K562 (cell line): ENCODE results near the gene LRP1. TPM values are rescaled to one million over a fixed set of nuclear protein-coding genes. Genes with fewer than 3 reads are reported as not detected.
A peak's percentile ranks its signal among the peaks of the same experiment; 100 is the strongest.

Source experiments
- ATAC-seq: fragments of 200-7000 bp; cut with Tn5 transposase; 3 replicates; pipeline ENCODE4 v1.9.1; 2020; ENCODE audit warnings: moderate library complexity
- BruUV-seq: library from RNA; stranded (reverse); fragments of 400-500 nt; replicated peaks from 2 replicates; lab custom pipeline; 2021; lab: Mats Ljungman, UMichigan
- CTCF ChIA-PET: fragments of 300-600 bp; formaldehyde crosslinking; extraction: SDS; loops from one replicate; lab custom pipeline; 2021; ENCODE audit warnings: low intra/inter-chr PET ratio; lab: Yijun Ruan, JAX
- POLR2A ChIA-PET: fragments of 300-600, 350-650 bp; sonication (Branson Sonifier 250); formaldehyde crosslinking; extraction: SDS; loops from one replicate; lab custom pipeline; 2021; ENCODE audit warnings: antibody characterized with exemption, inconsistent platforms; lab: Yijun Ruan, JAX
- DNase-seq, 4 experiments: peaks; one replicate each; pipeline versions ENCODE4 v3.0.0 to v3.0.0-alpha.2; 2011 to 2018; ENCODE audit warnings: low spot score in 3 of 4, mixed read lengths in 3 of 4; ENCODE audit errors: extremely low read depth in 1 of 4
- FAIRE-seq: peaks from 2 replicates; lab custom pipeline; 2011; peaks lifted over from hg19 to GRCh38; lab: Jason Lieb, UNC
- H2AFZ ChIP-seq: 2 replicates; pipeline ENCODE4 v1.6.0; 2011; ENCODE audit warnings: low read depth, low read length, control low read depth, inconsistent platforms
- H3K27ac ChIP-seq: fragments of 200-600 bp; 3 replicates; pipeline ENCODE4 v1.8.0; 2011; ENCODE audit warnings: low read depth, mild to moderate bottlenecking, control low read depth, inconsistent platforms, low read length, moderate library complexity, mixed read lengths; ENCODE audit errors: extremely low read depth
- H3K27me3 ChIP-seq, 2 experiments: fragments of 300-600 bp in 1 of 2; 2 replicates in 1 of 2; 3 replicates in 1 of 2; pipeline versions ENCODE4 v1.6.0 to v1.8.0; 2011; ENCODE audit warnings: inconsistent platforms in 2 of 2, low read length in 2 of 2, mild to moderate bottlenecking in 1 of 2, mixed read lengths in 1 of 2, moderate library complexity in 1 of 2; ENCODE audit not compliant: control insufficient read depth in 2 of 2, insufficient read depth in 2 of 2
- H3K36me3 ChIP-seq: fragments of 300-600 bp; 3 replicates; pipeline ENCODE4 v1.8.0; 2011; ENCODE audit warnings: mild to moderate bottlenecking, low read length, inconsistent platforms; ENCODE audit not compliant: control insufficient read depth, insufficient read depth
- H3K4me1 ChIP-seq, 2 experiments: fragments of 200-600 bp in 1 of 2; replicated peaks in 1 of 2; 2 replicates in 1 of 2; 3 replicates in 1 of 2; pipeline versions ENCODE4 v1.5.1 to v1.8.0; 2011; ENCODE audit warnings: inconsistent platforms in 2 of 2, low read length in 2 of 2, mild to moderate bottlenecking in 1 of 2, mixed read lengths in 1 of 2, moderate library complexity in 1 of 2; ENCODE audit not compliant: control insufficient read depth in 2 of 2, insufficient read depth in 2 of 2
- H3K4me2 ChIP-seq: 2 replicates; pipeline ENCODE4 v1.6.1; 2011; ENCODE audit warnings: low read length, control low read depth, inconsistent platforms, mixed read lengths; ENCODE audit not compliant: insufficient read depth
- H3K4me3 ChIP-seq: fragments of 200-600 bp; sonication (generic), shearing (Covaris generic); 2 replicates; pipeline ENCODE4 v1.5.1; 2016; ENCODE audit warnings: control low read depth, inconsistent platforms
- H3K79me2 ChIP-seq: fragments of 200-600 bp; 3 replicates; pipeline ENCODE4 v1.8.0; 2011; ENCODE audit warnings: low read length, inconsistent platforms; ENCODE audit not compliant: control insufficient read depth, insufficient read depth
- H3K9ac ChIP-seq, 2 experiments: 2 replicates each; pipeline versions ENCODE4 v1.6.0 to v1.6.1; 2011; ENCODE audit warnings: low read depth in 2 of 2, low read length in 2 of 2, control low read depth in 1 of 2, inconsistent platforms in 1 of 2, mild to moderate bottlenecking in 1 of 2, mixed read lengths in 1 of 2; ENCODE audit not compliant: insufficient read depth in 1 of 2
- H3K9me1 ChIP-seq: one replicate; pipeline ENCODE4 v1.6.0; 2011; ENCODE audit warnings: inconsistent platforms, mild to moderate bottlenecking, low read length, moderate library complexity; ENCODE audit not compliant: control insufficient read depth, insufficient read depth
- H3K9me3 ChIP-seq: replicated peaks from 2 replicates; pipeline ENCODE4 v1.5.1; 2011; ENCODE audit warnings: low read depth, low read length, inconsistent platforms; ENCODE audit not compliant: control insufficient read depth, insufficient read depth
- H4K20me1 ChIP-seq: replicated peaks from 2 replicates; pipeline ENCODE4 v1.6.1; 2011; ENCODE audit warnings: low read length, inconsistent platforms, mixed read lengths; ENCODE audit not compliant: control insufficient read depth, insufficient read depth
- DACH1 ChIP-seq: fragments of 450-650 bp; IDR thresholded peaks from 2 replicates; pipeline ENCODE4 v1.6.1; 2018; ENCODE audit not compliant: partially characterized antibody
- DIDO1 ChIP-seq: fragments of 450-650 bp; IDR thresholded peaks from 2 replicates; pipeline ENCODE4 v1.6.1; 2016; ENCODE audit warnings: low read depth, missing biosample characterization, missing genetic modification characterization
- FOXA3 ChIP-seq, 2 experiments: fragments of 450-650 bp in 1 of 2; sonication (generic) in 1 of 2; formaldehyde crosslinking; IDR thresholded peaks in 1 of 2; conservative IDR thresholded peaks in 1 of 2; 2 replicates each; pipeline versions ENCODE4 v1.4.0 to v1.8.0; 2020 to 2022; ENCODE audit warnings: mild to moderate bottlenecking in 2 of 2, missing genetic modification reagents in 1 of 2
- LCOR ChIP-seq: sonication (generic); formaldehyde crosslinking; IDR thresholded peaks from 2 replicates; pipeline ENCODE4 v1.8.0; 2022; ENCODE audit warnings: mild to moderate bottlenecking, missing genetic modification reagents
- MTF1 ChIP-seq: fragments of 250-450 bp; sonication (Bioruptor Pico); IDR thresholded peaks from 2 replicates; pipeline ENCODE4 v1.9.0; 2021; ENCODE audit warnings: moderate library complexity, mild to moderate bottlenecking, inconsistent platforms, borderline replicate concordance
- MYC ChIP-seq, 2 experiments: fragments of 250-450 bp in 1 of 2; sonication (Bioruptor Pico) in 1 of 2; IDR thresholded peaks; 2 replicates each; pipeline versions ENCODE4 v1.5.1 to v1.6.1; 2012 to 2021; ENCODE audit warnings: low read depth in 2 of 2, borderline replicate concordance in 1 of 2, improper control_type of control experiment in 1 of 2, low read length in 1 of 2, mild to moderate bottlenecking in 1 of 2, moderate library complexity in 1 of 2
- TEAD4 ChIP-seq, 2 experiments: sonication (generic) in 1 of 2; formaldehyde crosslinking in 1 of 2; IDR thresholded peaks; 2 replicates each; pipeline versions ENCODE4 v1.6.1 to v1.8.0; 2012 to 2022; ENCODE audit warnings: borderline replicate concordance in 1 of 2, inconsistent platforms in 1 of 2, low read length in 1 of 2, mild to moderate bottlenecking in 1 of 2, missing genetic modification reagents in 1 of 2
- ZSCAN29 ChIP-seq: fragments of 450-650 bp; IDR thresholded peaks from 2 replicates; pipeline ENCODE4 v1.6.1; 2017
- ZSCAN32 ChIP-seq: fragments of 450-650 bp; formaldehyde crosslinking; IDR thresholded peaks from 2 replicates; pipeline ENCODE4 v1.4.0; 2020; ENCODE audit warnings: mild to moderate bottlenecking, moderate library complexity
- WGBS: fragments of 100-300 bp; shearing (Covaris generic); methylation state at CpG from one replicate; pipeline ENCODE4 v1.1.6; 2016; ENCODE audit warnings: low coverage, mixed read lengths; ENCODE audit not compliant: insufficient coverage; ENCODE audit errors: missing lambda C conversion rate; 5-methylcytosine and 5-hydroxymethylcytosine counted together
- in situ Hi-C: fragments of 300-500 bp; cut with MboI; formaldehyde crosslinking; loops from 4 replicates; pipeline ENCODE4 v1.15.0; 2018; ENCODE audit warnings: inconsistent platforms, mixed read lengths
- intact Hi-C: fragments of 100-400 bp; cut with micrococcal nuclease; formaldehyde crosslinking; loops from 2 replicates; pipeline ENCODE4 v1.14.2; 2022
- polyA plus RNA-seq, 8 experiments: library from polyadenylated mRNA; depleted of rRNA in 4 of 8; stranded (reverse) in 5 of 8; unstranded in 3 of 8; fragments of >200 nt; fragmentation: Nextera tagmentation in 2 of 8; fragmentation: Illumina TruSeq in 1 of 8; extraction: Ambion mirVana in 2 of 8; extraction: Trizol in 1 of 8; gene quantifications; 2 replicates each; pipeline versions ENCODE4 v1.2.1 to v1.2.3, GENCODE V29; 2011 to 2014; ENCODE audit warnings: inconsistent platforms in 1 of 8, missing spikeins in 1 of 8
- total RNA-seq, 7 experiments: library from RNA; depleted of rRNA in 6 of 7; stranded (reverse); fragments of >200 nt in 6 of 7; fragmentation: Illumina TruSeq in 2 of 7; extraction: Trizol in 2 of 7; gene quantifications; 2 replicates each; pipeline versions ENCODE4 v1.2.1 to v1.2.3, GENCODE V29; 2011 to 2021; ENCODE audit warnings: low replicate concordance in 1 of 7
- TF ChIP-seq, protein P1 (sequence below): fragments of 250-450 bp; sonication (Bioruptor Pico); IDR thresholded peaks from 2 replicates; pipeline ENCODE4 v1.4.0; 2020; ENCODE audit warnings: borderline replicate concordance
- TF ChIP-seq, protein P2 (sequence below): fragments of 450-650 bp; formaldehyde crosslinking; IDR thresholded peaks from 2 replicates; pipeline ENCODE4 v1.4.0; 2022; ENCODE audit warnings: missing genetic modification characterization
- TF ChIP-seq, protein P3 (sequence below): sonication (generic); formaldehyde crosslinking; IDR thresholded peaks from 2 replicates; pipeline ENCODE4 v1.9.0; 2022; ENCODE audit warnings: mild to moderate bottlenecking, missing genetic modification reagents
- TF ChIP-seq, protein P4 (sequence below): fragments of 250-450 bp; sonication (Bioruptor Pico); IDR thresholded peaks from 2 replicates; pipeline ENCODE4 v1.5.0; 2021
- TF ChIP-seq, protein P5 (sequence below): fragments of 250-450 bp; sonication (Bioruptor Pico); IDR thresholded peaks from 2 replicates; pipeline ENCODE4 v1.5.0; 2020; ENCODE audit warnings: mild to moderate bottlenecking, borderline replicate concordance

The LRP1 gene
- total and polyA plus RNA-seq, 9 of the 15 experiments (the other 6 are each of a cell fraction or from before 2014, with no cell fraction given) = 0.04 to 0.64 (median 0.19) TPM; not detected in 2

DNA sequence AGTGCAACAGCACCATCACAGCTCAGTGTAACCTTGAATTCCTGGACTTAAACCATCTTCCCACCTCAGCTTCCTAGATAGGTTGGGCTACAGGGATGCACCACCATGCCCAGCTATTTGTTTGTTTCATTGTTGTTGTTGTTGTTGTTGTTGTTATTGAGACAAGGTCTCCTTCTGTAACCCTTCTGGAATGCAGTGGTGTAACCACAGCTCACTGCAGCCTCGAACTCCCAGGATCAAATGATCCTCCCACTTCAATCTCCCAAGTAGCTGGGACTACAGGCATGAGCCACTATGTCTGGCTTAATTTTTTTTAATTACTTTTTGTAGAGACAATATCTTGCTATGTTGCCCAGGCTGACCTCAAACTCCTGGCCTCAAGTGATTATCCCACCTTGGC, 48.5 kb upstream of the LRP1 start:
- DNase-seq = peak in 1 of 4 experiments; percentile 18
- peak overlapping the region; percentile 78 for H2AFZ ChIP-seq
- H3K79me2 ChIP-seq = peaks cover 29% of the 10 kb centered on the region
- POLR2A ChIA-PET = interaction anchor here (1.1 to 3.6 kb wide), 7 partner anchors 10 to 341 kb away, joined by 3 to 44 read pairs (median 6); partner anchors contain the start of genes NAB2 and STAT6
- no peak overlapping the region for H3K4me3 ChIP-seq
- no peak for FAIRE-seq
- H3K4me1 ChIP-seq = peaks cover 11 to 13% of the 10 kb centered on the region in 2 experiments; a peak in 4 of 5 replicates
- no peaks in the 10 kb centered on the region for H3K9me3 ChIP-seq
- WGBS = 11% methylated on average over 1 of the region's 1 CpG
- intact Hi-C loops = loop anchor here (5.0 to 10.0 kb wide), 2 partner anchors 162 to 445 kb away; partner anchors contain the start of gene BAZ2A
- BruUV-seq = no TSS peak
- H3K27ac ChIP-seq = peak overlapping the region; percentile 91
- ATAC-seq = no peak
- no peaks in the 10 kb centered on the region for H3K9me1 ChIP-seq
- peaks cover 9% of the 10 kb centered on the region; the same call in 1 of the 3 replicates for H3K36me3 ChIP-seq
- CTCF ChIA-PET = interaction anchor here (0.7 kb wide), 1 partner anchor 49 kb away, joined by 3 read pairs; no protein-coding TSS in a partner anchor
- no peaks in the 10 kb centered on the region for H3K27me3 ChIP-seq
- H3K9ac ChIP-seq = peak overlapping the region in 1 of 2 experiments; percentile 72; a peak in 2 of 4 replicates
- H4K20me1 ChIP-seq = no peaks in the 10 kb centered on the region
- peak overlapping the region; percentile 62; the same call in 1 of the 2 replicates for H3K4me2 ChIP-seq
- in situ Hi-C loops = no loop called here
- TF ChIP-seq, protein P1, sequence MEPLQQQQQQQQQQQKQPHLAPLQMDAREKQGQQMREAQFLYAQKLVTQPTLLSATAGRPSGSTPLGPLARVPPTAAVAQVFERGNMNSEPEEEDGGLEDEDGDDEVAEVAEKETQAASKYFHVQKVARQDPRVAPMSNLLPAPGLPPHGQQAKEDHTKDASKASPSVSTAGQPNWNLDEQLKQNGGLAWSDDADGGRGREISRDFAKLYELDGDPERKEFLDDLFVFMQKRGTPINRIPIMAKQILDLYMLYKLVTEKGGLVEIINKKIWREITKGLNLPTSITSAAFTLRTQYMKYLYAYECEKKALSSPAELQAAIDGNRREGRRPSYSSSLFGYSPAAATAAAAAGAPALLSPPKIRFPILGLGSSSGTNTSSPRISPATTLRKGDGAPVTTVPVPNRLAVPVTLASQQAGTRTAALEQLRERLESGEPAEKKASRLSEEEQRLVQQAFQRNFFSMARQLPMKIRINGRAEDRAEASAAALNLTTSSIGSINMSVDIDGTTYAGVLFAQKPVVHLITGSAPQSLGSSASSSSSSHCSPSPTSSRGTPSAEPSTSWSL (CRISPR knock-in tag) = no peak
- TF ChIP-seq DIDO1 (tag) (no peak), ZSCAN32 (CRISPR knock-in tag) (no peak), LCOR (CRISPR knock-in tag) (no peak), FOXA3 (CRISPR knock-in tag; conservative IDR thresholded peaks at IDR 0.05 in 1 of 2, IDR thresholded peaks at IDR 0.05 in 1 of 2) (peak in 1 of 2 experiments; percentile 27; a peak in 1 of 4 replicates), MTF1 (no peak), ZSCAN29 (no peak), DACH1 (no peak), TEAD4 (IDR thresholded peaks at IDR 0.05; ENCODE audit: low read length) (peak; percentile 11; the same call in 1 of the 2 replicates), TEAD4 (CRISPR knock-in tag; IDR thresholded peaks at IDR 0.05; ENCODE audit: borderline replicate concordance) (no peak), MYC (IDR thresholded peaks at IDR 0.05; ENCODE audit: low read depth, low read length) (no peak), MYC (CRISPR knock-in tag; IDR thresholded peaks at IDR 0.05; ENCODE audit: borderline replicate concordance, low read depth) (no peak)
- TF ChIP-seq, protein P2, sequence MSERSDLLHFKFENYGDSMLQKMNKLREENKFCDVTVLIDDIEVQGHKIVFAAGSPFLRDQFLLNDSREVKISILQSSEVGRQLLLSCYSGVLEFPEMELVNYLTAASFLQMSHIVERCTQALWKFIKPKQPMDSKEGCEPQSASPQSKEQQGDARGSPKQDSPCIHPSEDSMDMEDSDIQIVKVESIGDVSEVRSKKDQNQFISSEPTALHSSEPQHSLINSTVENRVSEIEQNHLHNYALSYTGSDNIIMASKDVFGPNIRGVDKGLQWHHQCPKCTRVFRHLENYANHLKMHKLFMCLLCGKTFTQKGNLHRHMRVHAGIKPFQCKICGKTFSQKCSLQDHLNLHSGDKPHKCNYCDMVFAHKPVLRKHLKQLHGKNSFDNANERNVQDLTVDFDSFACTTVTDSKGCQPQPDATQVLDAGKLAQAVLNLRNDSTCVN = no peak
- TF ChIP-seq, protein P3, sequence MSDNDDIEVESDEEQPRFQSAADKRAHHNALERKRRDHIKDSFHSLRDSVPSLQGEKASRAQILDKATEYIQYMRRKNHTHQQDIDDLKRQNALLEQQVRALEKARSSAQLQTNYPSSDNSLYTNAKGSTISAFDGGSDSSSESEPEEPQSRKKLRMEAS (CRISPR knock-in tag) = no peak
- TF ChIP-seq, protein P4, sequence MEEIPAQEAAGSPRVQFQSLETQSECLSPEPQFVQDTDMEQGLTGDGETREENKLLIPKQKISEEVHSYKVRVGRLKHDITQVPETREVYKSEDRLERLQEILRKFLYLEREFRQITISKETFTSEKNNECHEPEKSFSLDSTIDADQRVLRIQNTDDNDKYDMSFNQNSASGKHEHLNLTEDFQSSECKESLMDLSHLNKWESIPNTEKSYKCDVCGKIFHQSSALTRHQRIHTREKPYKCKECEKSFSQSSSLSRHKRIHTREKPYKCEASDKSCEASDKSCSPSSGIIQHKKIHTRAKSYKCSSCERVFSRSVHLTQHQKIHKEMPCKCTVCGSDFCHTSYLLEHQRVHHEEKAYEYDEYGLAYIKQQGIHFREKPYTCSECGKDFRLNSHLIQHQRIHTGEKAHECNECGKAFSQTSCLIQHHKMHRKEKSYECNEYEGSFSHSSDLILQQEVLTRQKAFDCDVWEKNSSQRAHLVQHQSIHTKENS = no peak
- TF ChIP-seq, protein P5, sequence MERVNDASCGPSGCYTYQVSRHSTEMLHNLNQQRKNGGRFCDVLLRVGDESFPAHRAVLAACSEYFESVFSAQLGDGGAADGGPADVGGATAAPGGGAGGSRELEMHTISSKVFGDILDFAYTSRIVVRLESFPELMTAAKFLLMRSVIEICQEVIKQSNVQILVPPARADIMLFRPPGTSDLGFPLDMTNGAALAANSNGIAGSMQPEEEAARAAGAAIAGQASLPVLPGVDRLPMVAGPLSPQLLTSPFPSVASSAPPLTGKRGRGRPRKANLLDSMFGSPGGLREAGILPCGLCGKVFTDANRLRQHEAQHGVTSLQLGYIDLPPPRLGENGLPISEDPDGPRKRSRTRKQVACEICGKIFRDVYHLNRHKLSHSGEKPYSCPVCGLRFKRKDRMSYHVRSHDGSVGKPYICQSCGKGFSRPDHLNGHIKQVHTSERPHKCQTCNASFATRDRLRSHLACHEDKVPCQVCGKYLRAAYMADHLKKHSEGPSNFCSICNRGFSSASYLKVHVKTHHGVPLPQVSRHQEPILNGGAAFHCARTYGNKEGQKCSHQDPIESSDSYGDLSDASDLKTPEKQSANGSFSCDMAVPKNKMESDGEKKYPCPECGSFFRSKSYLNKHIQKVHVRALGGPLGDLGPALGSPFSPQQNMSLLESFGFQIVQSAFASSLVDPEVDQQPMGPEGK = no peak
